ENCODE measurements around the gene PLCB1.

Gene PLCB1

GRCh38 chr20:8932192-8933165 is 800.4 kb downstream of the PLCB1 start:
- no peak for DNase-seq

GRCh38 chr20:8933381-8933807 is 801.3 kb downstream of the PLCB1 start:
- no peak for DNase-seq

GRCh38 chr20:8934362-8934761 is 802.3 kb downstream of the PLCB1 start:
- DNase-seq = no peak
